HG02798 (cell line): ENCODE results near the gene PPP1R12A.
A peak's percentile ranks its signal among the peaks of the same experiment; 100 is the strongest.
"Not testable (repeated sequence)": the region's sequence is repeated elsewhere in the genome, so short reads cannot be mapped to it uniquely, and the experiment has no call there.

Experiments
- ATAC-seq: cut with Tn5 transposase; IDR thresholded peaks from one replicate; pipeline ENCODE4 v1.9.1; 2021; ENCODE audit warnings: mild to moderate bottlenecking; ENCODE audit not compliant: unreplicated experiment, poor library complexity

PPP1R12A gene

GRCh38 chr12:79935021-79935623 is at the start of gene PPP1R12A:
TSS of gene PPP1R12A (minus strand) at chr12:79935097. CDS start at chr12:79934931, 166 bp downstream.
- ATAC-seq, result peak; percentile 92

- ATAC-seq, result no peak
Observed at GRCh38 chr12:79983986-79984620, 49.2 kb upstream of the PPP1R12A start.

GRCh38 chr12:79983492-79983891 is 48.6 kb upstream of the PPP1R12A start:
- no peak for ATAC-seq

- ATAC-seq, result no peak
Observed at GRCh38 chr12:79982086-79983062, 47.5 kb upstream of the PPP1R12A start.

GRCh38 chr12:79978692-79979091 is 43.8 kb upstream of the PPP1R12A start:
- ATAC-seq, result no peak

GRCh38 chr12:79977856-79978460 is 43.1 kb upstream of the PPP1R12A start:
- not testable (repeated sequence) for ATAC-seq

- ATAC-seq, result no peak
Observed at GRCh38 chr12:79975143-79975542, 40.2 kb upstream of the PPP1R12A start.

- no peak for ATAC-seq
Observed at GRCh38 chr12:79973801-79974200, 38.9 kb upstream of the PPP1R12A start.

GRCh38 chr12:79964100-79964627 is 29.3 kb upstream of the PPP1R12A start:
- ATAC-seq, result no peak

GRCh38 chr12:79961411-79961810 is 26.5 kb upstream of the PPP1R12A start:
- ATAC-seq, result no peak

- no peak for ATAC-seq
Observed at GRCh38 chr12:79959484-79959883, 24.6 kb upstream of the PPP1R12A start.

GRCh38 chr12:79956896-79957295 is 22.0 kb upstream of the PPP1R12A start:
- no peak for ATAC-seq

GRCh38 chr12:79955561-79955960 is 20.7 kb upstream of the PPP1R12A start:
- ATAC-seq, result no peak

GRCh38 chr12:79954037-79954610 is 19.2 kb upstream of the PPP1R12A start:
- no peak for ATAC-seq

- no peak for ATAC-seq
Observed at GRCh38 chr12:79949098-79949497, 14.2 kb upstream of the PPP1R12A start.

- no peak for ATAC-seq
Observed at GRCh38 chr12:79945433-79945832, 10.5 kb upstream of the PPP1R12A start.

GRCh38 chr12:79944565-79944964 is 9.7 kb upstream of the PPP1R12A start:
- ATAC-seq, result no peak

- not testable (repeated sequence) for ATAC-seq
Observed at GRCh38 chr12:79942846-79943245, 7.9 kb upstream of the PPP1R12A start.

- no peak for ATAC-seq
Observed at GRCh38 chr12:79939728-79940310, 4.9 kb upstream of the PPP1R12A start.

GRCh38 chr12:79938843-79939242 is 3.9 kb upstream of the PPP1R12A start:
- ATAC-seq, result no peak
